Skeletal muscle tissue (tissue), 5 donors: ENCODE data around the gene WDR74. TPM values are rescaled to one million over a fixed set of nuclear protein-coding genes. Genes with fewer than 3 reads are reported as not detected.
A peak's percentile ranks its signal among the peaks of the same experiment; 100 is the strongest.

ENCODE experiments used
- H3K27ac ChIP-seq: one replicate; pipeline ENCODE4 v1.7.0; 2013; ENCODE audit warnings: mild to moderate bottlenecking, low read depth, low read length, inconsistent platforms
- H3K27me3 ChIP-seq, 3 donors: one replicate each; pipeline ENCODE4 v1.7.0; 2013; ENCODE audit warnings: low read length in 3 of 3; ENCODE audit not compliant: control insufficient read depth in 3 of 3, insufficient read depth in 3 of 3
- H3K36me3 ChIP-seq, 3 donors: one replicate each; pipeline ENCODE4 v1.7.0; 2013; ENCODE audit warnings: low read length in 3 of 3; ENCODE audit not compliant: control insufficient read depth in 3 of 3, insufficient read depth in 3 of 3
- H3K4me1 ChIP-seq, 3 donors: one replicate each; pipeline ENCODE4 v1.7.0; 2013; ENCODE audit warnings: low read length in 3 of 3, mild to moderate bottlenecking in 3 of 3; ENCODE audit not compliant: control insufficient read depth in 3 of 3, insufficient read depth in 3 of 3
- H3K4me3 ChIP-seq, 3 donors: one replicate each; pipeline ENCODE4 v1.7.0; 2013; ENCODE audit warnings: low read length in 3 of 3
- H3K9ac ChIP-seq, 3 donors: one replicate each; pipeline ENCODE4 v1.7.0; 2013; ENCODE audit warnings: low read length in 3 of 3, mild to moderate bottlenecking in 3 of 3, moderate library complexity in 2 of 3, low read depth in 1 of 3
- H3K9me3 ChIP-seq, 3 donors: one replicate each; pipeline ENCODE4 v1.7.0; 2013; ENCODE audit warnings: low read length in 3 of 3; ENCODE audit not compliant: control insufficient read depth in 3 of 3
- small RNA-seq: library from RNA; depleted of rRNA; stranded (forward); fragments of <200 nt; gene quantifications from one replicate; pipeline ENCODE3, GENCODE V24; 2014
- total RNA-seq: library from RNA; depleted of rRNA; stranded (reverse); fragments of >200 nt; gene quantifications from one replicate; pipeline ENCODE4 v1.2.3, GENCODE V29; 2014
- donor health status: Osteomylitis.

The WDR74 gene
- total RNA-seq, 1 donor from 2014 or later = 65.8 TPM

DNA sequence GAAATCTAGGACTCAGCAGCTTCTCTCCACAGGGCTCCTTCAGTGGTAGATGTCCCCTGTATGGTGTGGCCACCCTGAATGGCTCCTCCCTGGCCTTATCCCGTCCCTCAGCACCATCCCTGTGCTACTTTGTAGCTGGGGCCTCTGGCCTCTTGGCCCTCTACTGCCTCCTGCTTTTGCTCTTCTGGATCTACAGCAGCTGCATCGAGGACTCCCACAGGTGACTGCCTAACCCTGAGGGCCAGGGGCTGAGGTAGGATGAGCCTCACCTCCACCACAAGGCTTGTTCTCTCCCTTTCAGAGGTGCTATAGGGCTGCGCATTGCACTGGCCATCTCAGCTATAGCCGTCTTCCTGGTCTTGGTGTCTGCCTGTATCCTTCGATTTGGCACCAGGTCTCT is 50.4 kb downstream of the WDR74 start:
- Histone ChIP-seq H3K9me3 (no peaks in the 10 kb centered on the region), H3K27me3 (no peaks in the 10 kb centered on the region), H3K9ac (peak overlapping the region in 1 of 3 donors; percentile 45), H3K27ac (no peak overlapping the region), H3K4me1 (peaks cover 38 to 64% (median 44%) of the 10 kb centered on the region in 3 donors), H3K4me3 (peak overlapping the region in 2 of 3 donors; percentile 13 to 15), H3K36me3 (peaks cover 25 to 32% (median 29%) of the 10 kb centered on the region in 3 donors)

DNA sequence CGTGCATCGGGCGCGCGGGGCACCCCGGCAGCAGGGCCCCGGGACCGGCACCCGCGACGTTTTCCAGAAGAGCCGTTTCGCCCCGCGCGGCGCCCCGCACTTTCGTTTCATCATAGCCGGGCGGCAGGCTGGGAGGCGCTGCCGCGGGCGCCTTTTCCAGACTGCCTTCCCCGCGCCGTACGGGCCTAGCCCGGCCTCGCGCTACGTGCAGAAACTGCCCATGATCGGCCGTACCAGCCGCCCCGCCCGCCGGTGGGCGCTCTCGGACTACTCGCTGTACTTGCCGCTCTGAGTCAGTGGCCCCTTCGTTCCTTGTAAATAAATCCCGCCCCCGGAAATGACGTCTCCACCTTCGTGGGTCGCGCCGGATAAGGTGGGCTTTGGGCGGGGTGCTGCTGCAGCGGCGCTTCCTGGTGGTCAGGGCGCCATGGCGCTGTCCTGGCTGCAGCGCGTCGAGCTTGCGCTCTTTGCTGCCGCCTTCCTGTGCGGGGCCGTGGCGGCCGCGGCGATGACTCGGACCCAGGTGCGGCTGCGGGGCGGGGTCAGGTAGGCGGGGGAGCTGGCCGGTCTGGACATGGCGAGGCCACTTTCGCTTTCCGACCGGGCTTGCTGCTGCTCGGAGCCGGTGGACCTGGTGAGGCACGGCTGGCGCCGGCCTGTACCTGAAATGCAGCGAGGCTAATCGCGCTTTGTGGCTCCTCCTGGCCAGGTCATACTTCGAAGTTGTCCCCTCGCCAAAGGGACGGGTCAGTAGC is 52.2 kb downstream of the WDR74 start, which contains the start of gene TMEM179B:
Gene TMEM179B, plus strand, starts transcription at position 398 of the 755 bp plus-strand sequence. Its CDS starts 30 bp downstream, at position 428.
- Histone ChIP-seq H3K4me1 (peaks cover 34 to 58% (median 38%) of the 10 kb centered on the region in 3 donors), H3K9me3 (no peaks in the 10 kb centered on the region), H3K27me3 (no peaks in the 10 kb centered on the region), H3K27ac (peak within 1 kb of the TSS; percentile 93), H3K4me3 (peak within 1 kb of the TSS; percentile 79 to 98 (median 92)), H3K36me3 (peaks cover 23 to 30% (median 29%) of the 10 kb centered on the region in 3 donors), H3K9ac (peak within 1 kb of the TSS; percentile 70 to 97 (median 95))

DNA sequence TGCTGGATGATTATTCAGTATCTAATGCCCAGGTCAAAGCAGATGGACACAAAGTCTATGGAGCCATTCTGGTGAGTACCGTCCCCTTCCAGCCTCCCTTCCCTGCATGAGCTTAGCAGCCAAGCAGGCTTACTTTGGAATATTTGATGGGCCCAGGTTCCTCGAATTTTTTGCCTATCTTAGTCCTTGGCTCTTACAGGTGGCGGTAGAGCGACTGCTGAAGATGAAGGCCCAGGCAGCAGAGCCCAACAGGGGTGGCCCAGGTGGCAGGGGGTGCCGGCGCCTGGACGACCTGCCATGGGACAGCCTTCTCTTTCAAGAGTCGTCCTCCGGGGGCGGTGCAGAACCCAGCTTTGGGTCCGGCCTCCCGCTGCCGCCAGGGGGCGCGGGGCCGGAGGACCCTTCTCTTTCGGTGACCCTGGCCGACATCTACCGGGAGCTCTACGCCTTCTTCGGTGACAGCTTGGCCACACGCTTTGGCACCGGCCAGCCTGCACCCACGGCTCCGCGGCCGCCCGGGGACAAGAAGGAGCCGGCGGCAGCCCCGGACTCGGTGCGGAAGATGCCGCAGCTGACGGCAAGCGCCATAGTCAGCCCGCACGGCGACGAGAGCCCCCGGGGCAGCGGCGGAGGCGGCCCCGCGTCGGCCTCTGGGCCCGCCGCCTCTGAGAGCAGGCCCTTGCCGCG is 52.9 kb downstream of the WDR74 start:
- Histone ChIP-seq H3K27ac (peak overlapping the region; percentile 93), H3K4me3 (peak overlapping the region; percentile 79 to 98 (median 92)), H3K4me1 (peaks cover 30 to 53% (median 33%) of the 10 kb centered on the region in 3 donors), H3K36me3 (peaks cover 27 to 34% (median 32%) of the 10 kb centered on the region in 3 donors), H3K27me3 (no peaks in the 10 kb centered on the region), H3K9me3 (no peaks in the 10 kb centered on the region), H3K9ac (peak overlapping the region; percentile 70 to 97 (median 95))

Small RNAs within 50 kb of the gene (small RNA-seq; reads per million reads assigned to genes)
- gene MIR6514 (0.49 reads per million, percentile 60 among the genes with 10 or more reads in this experiment), gene RF00099 (not detected), gene RNU6-118P (not detected), gene SNORD22 (not detected), gene SNORD26 (not detected), gene SNORD27 (not detected), gene SNORD28 (not detected), gene SNORD30 (213 reads per million, percentile 97 among the genes with 10 or more reads in this experiment)

Other genes with a start within 250 kb of the WDR74 start
- 4.2 TPM for gene TUT1, start 248.1 kb downstream of the WDR74 start, total RNA-seq
- gene MTA2, start 237.7 kb downstream of the WDR74 start, total RNA-seq = 63.7 TPM
- gene EML3, start 226.8 kb downstream of the WDR74 start, total RNA-seq = 7.3 TPM
- 1.6 TPM for gene ROM1, start 226.3 kb downstream of the WDR74 start, total RNA-seq
- gene B3GAT3, start 217.6 kb downstream of the WDR74 start, total RNA-seq = 8.4 TPM
- 99.7 TPM for gene GANAB, start 193.0 kb downstream of the WDR74 start, total RNA-seq
- gene INTS5, start 186.3 kb downstream of the WDR74 start, total RNA-seq = 15.1 TPM
- 22.4 TPM for gene C11orf98, start 174.4 kb downstream of the WDR74 start, total RNA-seq
- gene CSKMT, start 174.3 kb downstream of the WDR74 start, total RNA-seq = 4.7 TPM
- 4.7 TPM for gene UQCC3, start 167.9 kb downstream of the WDR74 start, total RNA-seq
- 1.0 TPM for gene LBHD1, start 167.3 kb downstream of the WDR74 start, total RNA-seq
- gene UBXN1, start 160.5 kb downstream of the WDR74 start, total RNA-seq = 106 TPM
- gene LRRN4CL, start 150.1 kb downstream of the WDR74 start, total RNA-seq = 9.9 TPM
- gene BSCL2, start 132.2 kb downstream of the WDR74 start, total RNA-seq = 19.8 TPM
- not detected for gene GNG3, start 131.9 kb downstream of the WDR74 start, total RNA-seq
- gene HNRNPUL2, start 112.1 kb downstream of the WDR74 start, total RNA-seq = 18.8 TPM
- 25.6 TPM for gene TTC9C, start 111.1 kb downstream of the WDR74 start, total RNA-seq
- gene ZBTB3, start 85.4 kb downstream of the WDR74 start, total RNA-seq = 11.5 TPM
- gene POLR2G, start 78.0 kb downstream of the WDR74 start, total RNA-seq = 50.1 TPM
- 11.5 TPM for gene TAF6L, start 68.2 kb downstream of the WDR74 start, total RNA-seq
- gene TMEM179B, start 52.2 kb downstream of the WDR74 start, total RNA-seq = 16.2 TPM
- 20.9 TPM for gene TMEM223, start 47.6 kb downstream of the WDR74 start, total RNA-seq
- 12.5 TPM for gene NXF1, start 34.1 kb downstream of the WDR74 start, total RNA-seq
- 33.9 TPM for gene STX5, start 7.5 kb downstream of the WDR74 start, total RNA-seq
- gene TEX54, start 6.7 kb downstream of the WDR74 start, total RNA-seq = not detected
- gene SLC3A2, start 41.3 kb upstream of the WDR74 start, total RNA-seq = 56.4 TPM
- gene CHRM1, start 81.8 kb upstream of the WDR74 start, total RNA-seq = not detected
- not detected for gene SLC22A6, start 145.4 kb upstream of the WDR74 start, total RNA-seq
- not detected for gene SLC22A8, start 176.3 kb upstream of the WDR74 start, total RNA-seq